Measurements from ENCODE around the gene HEPN1. TPM values are rescaled to one million over a fixed set of nuclear protein-coding genes. Genes with fewer than 3 reads are reported as not detected.
"Not testable (repeated sequence)": the region's sequence is repeated elsewhere in the genome, so short reads cannot be mapped to it uniquely, and the experiment has no call there.

Gene HEPN1
- total RNA-seq, 4 donors from 2014 or later, result not detected

GRCh38 chr11:124953753-124954589 lies 34.9 kb downstream of the HEPN1 start, which contains the start of gene CCDC15:
TSS of gene CCDC15 (plus strand) at chr11:124954202. CDS start at chr11:124954733, 531 bp downstream.
- no peaks in the 10 kb centered on the region for H3K36me3 ChIP-seq
- H3K4me1 ChIP-seq, result peaks cover 0 to 17% (median 6%) of the 10 kb centered on the region in 3 donors
- H3K27ac ChIP-seq, result peak within 1 kb of the TSS; percentile 77 to 86 (median 84)
- intact Hi-C loops (cut with DNase I), result no loop called here
- H3K9me3 ChIP-seq, result no peaks in the 10 kb centered on the region
- TF ChIP-seq CTCF (IDR thresholded peaks at IDR 0.05) (peak in 1 of 6 experiments; percentile 14), POLR2A (IDR thresholded peaks at IDR 0.05) (peak in 3 of 4 donors; percentile 68 to 84 (median 79))
- DNase-seq, result peak; percentile 88
- 0 to 1% methylated on average over 20 to 39 of the region's 54 CpGs for WGBS, 2 donors
- H3K27me3 ChIP-seq, result no peaks in the 10 kb centered on the region
- H3K4me3 ChIP-seq, result peak within 1 kb of the TSS; percentile 44 to 73 (median 66)

DNA sequence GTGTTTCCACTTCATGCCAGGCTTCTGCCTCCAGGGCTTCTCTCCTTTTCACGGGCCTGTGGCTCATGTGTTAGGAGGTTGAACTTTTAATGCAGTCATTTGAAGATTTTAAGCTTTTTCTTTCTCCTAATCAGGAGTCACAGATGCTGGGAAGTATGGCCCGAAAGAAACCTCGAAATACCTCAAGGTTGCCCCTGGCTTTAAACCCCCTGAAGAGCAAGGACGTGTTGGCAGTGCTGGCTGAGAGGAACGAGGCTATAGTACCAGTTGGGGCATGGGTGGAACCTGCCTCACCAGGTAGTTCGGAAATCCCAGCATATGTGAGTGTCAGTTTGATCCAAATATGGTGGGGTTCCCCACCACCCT lies 35.5 kb downstream of the HEPN1 start:
- no peaks in the 10 kb centered on the region for H3K27me3 ChIP-seq
- TF ChIP-seq POLR2A (IDR thresholded peaks at IDR 0.05) (no peak), CTCF (IDR thresholded peaks at IDR 0.05) (no peak)
- H3K9me3 ChIP-seq, result no peaks in the 10 kb centered on the region
- H3K36me3 ChIP-seq, result no peaks in the 10 kb centered on the region
- DNase-seq, result no peak
- H3K4me3 ChIP-seq, result peak overlapping the region; percentile 44 to 73 (median 66)
- peaks cover 0 to 17% (median 6%) of the 10 kb centered on the region in 3 donors for H3K4me1 ChIP-seq
- peak overlapping the region in 3 of 4 donors; percentile 77 to 86 (median 86) for H3K27ac ChIP-seq
- WGBS, 2 donors, result 31 to 38% methylated on average over 6 of the region's 6 CpGs
- intact Hi-C loops (cut with DNase I), result no loop called here

DNA sequence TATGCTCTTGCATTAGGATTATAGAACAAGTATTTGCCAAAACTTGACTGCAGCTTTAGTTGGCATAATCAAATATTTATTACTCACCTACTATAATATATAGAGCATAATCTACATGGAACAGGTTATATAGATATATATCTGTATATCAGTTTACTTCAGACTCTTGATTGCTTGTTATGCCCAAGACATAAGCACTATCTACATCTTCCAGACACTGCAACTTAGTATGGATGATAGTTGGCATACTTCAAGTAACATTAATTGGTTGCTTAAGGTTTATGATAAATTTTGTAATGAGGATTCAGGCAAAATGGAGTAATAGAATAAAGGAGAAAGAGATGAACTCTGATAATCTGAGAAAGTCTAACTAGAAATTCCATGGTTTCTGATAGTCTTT lies 36.0 kb downstream of the HEPN1 start:
- intact Hi-C loops (cut with DNase I), result no loop called here
- Histone ChIP-seq H3K9me3 (no peaks in the 10 kb centered on the region), H3K27ac (no peak overlapping the region), H3K4me3 (no peak overlapping the region), H3K27me3 (no peaks in the 10 kb centered on the region), H3K4me1 (peaks cover 0 to 17% (median 6%) of the 10 kb centered on the region in 3 donors), H3K36me3 (no peaks in the 10 kb centered on the region)
- no peak for DNase-seq
- TF ChIP-seq POLR2A (IDR thresholded peaks at IDR 0.05), result no peak
- no peak for TF ChIP-seq CTCF (IDR thresholded peaks at IDR 0.05)

- TF ChIP-seq POLR2A (IDR thresholded peaks at IDR 0.05) (no peak), CTCF (IDR thresholded peaks at IDR 0.05) (peak; percentile 19 to 83 (median 64))
- H3K4me1 ChIP-seq, result no peaks in the 10 kb centered on the region
- no peak overlapping the region for H3K27ac ChIP-seq
- WGBS, 2 donors, result 13 to 14% methylated on average over 5 of the region's 5 CpGs
- intact Hi-C loops (cut with DNase I), result loop anchor here (5.0 kb wide), 1 partner anchor 180 kb away; no protein-coding TSS in a partner anchor
- H3K36me3 ChIP-seq, result no peaks in the 10 kb centered on the region
- H3K4me3 ChIP-seq, result no peak overlapping the region
- H3K27me3 ChIP-seq, result no peaks in the 10 kb centered on the region
- no peaks in the 10 kb centered on the region for H3K9me3 ChIP-seq
- DNase-seq, result no peak
Observed at GRCh38 chr11:124961972-124962609, 43.0 kb downstream of the HEPN1 start.

DNA sequence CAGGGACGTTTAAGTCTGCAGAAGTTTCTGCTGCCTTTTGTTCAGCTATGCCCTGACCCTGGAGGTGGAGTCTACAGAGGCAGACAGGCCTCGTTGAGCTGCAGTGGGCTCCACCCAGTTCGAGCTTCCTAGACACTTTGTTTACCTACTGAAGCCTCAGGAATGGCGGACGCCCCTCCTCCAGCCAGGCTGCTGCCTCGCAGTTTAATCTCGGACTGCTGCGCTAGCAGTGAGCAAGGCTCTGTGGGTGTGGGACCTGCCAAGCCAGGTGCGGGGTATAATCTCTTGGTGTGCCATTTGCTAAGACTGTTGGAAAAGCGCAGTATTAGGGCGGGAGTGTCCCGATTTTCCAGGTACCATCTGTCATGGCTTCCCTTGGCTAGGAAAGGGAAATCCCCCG lies 49.1 kb downstream of the HEPN1 start:
- WGBS, 2 donors, result 92 to 96% methylated on average over 5 to 10 of the region's 13 CpGs
- H3K4me3 ChIP-seq, DNase-seq: not testable (repeated sequence)

More for the DNA sequence above, 49.1 kb downstream of the HEPN1 start:
- H3K4me1 ChIP-seq; H3K27ac ChIP-seq; intact Hi-C loops (cut with DNase I); H3K27me3 ChIP-seq; H3K9me3 ChIP-seq; H3K36me3 ChIP-seq: not testable (repeated sequence)

Other genes with a start within 250 kb of the HEPN1 start
- gene SIAE, start 245.5 kb upstream of the HEPN1 start, total RNA-seq, result 10 to 100 TPM in 1 of 4 donors, 1 to 10 TPM in 3; 5.7 to 19.6 (median 8.0) TPM
- gene SPA17, start 245.3 kb upstream of the HEPN1 start, total RNA-seq, result 1 to 10 TPM; 2.3 to 8.5 (median 6.0) TPM
- gene NRGN, start 179.3 kb upstream of the HEPN1 start, total RNA-seq, result 1 to 10 TPM in 3 of 4 donors, under 1 TPM in 1; 0.83 to 5.0 (median 1.5) TPM
- 10 to 100 TPM in 1 of 4 donors, 1 to 10 TPM in 3; 5.1 to 10.2 (median 7.6) TPM for gene VSIG2, start 167.0 kb upstream of the HEPN1 start, total RNA-seq
- 10 to 100 TPM in 2 of 4 donors, 1 to 10 TPM in 2; 5.6 to 23.1 (median 9.7) TPM for gene ESAM, start 157.0 kb upstream of the HEPN1 start, total RNA-seq
- gene MSANTD2, start 118.8 kb upstream of the HEPN1 start, total RNA-seq, result 10 to 100 TPM in 1 of 4 donors, 1 to 10 TPM in 3; 5.2 to 16.4 (median 6.7) TPM
- 10 to 100 TPM in 1 of 4 donors, 1 to 10 TPM in 3; 1.8 to 12.4 (median 3.8) TPM for gene ROBO3, start 53.8 kb upstream of the HEPN1 start, total RNA-seq
- 10 to 100 TPM in 2 of 4 donors, 1 to 10 TPM in 2; 4.5 to 11.9 (median 8.6) TPM for gene ROBO4, start 21.4 kb upstream of the HEPN1 start, total RNA-seq
- not detected for gene HEPACAM, start 16.8 kb downstream of the HEPN1 start, total RNA-seq
- gene CCDC15, start 35.0 kb downstream of the HEPN1 start, total RNA-seq, result 1 to 10 TPM; 2.0 to 3.2 (median 2.9) TPM
- gene SLC37A2, start 144.1 kb downstream of the HEPN1 start, total RNA-seq, result 10 to 100 TPM; 24.9 to 44.4 (median 29.4) TPM
- 10 to 100 TPM in 3 of 4 donors, 1 to 10 TPM in 1; 7.5 to 17.3 (median 13.9) TPM for gene TMEM218, start 192.4 kb downstream of the HEPN1 start, total RNA-seq
- 1 to 10 TPM in 2 of 4 donors, under 1 TPM in 1, not detected in 1; 0.40 to 5.9 (median 1.1) TPM for gene PKNOX2, start 245.5 kb downstream of the HEPN1 start, total RNA-seq